CD4-positive, alpha-beta T cell treated with Interleukin-12 subunit alpha and Interleukin-12 subunit beta, for 1 hour (primary cell): ENCODE measurements around the gene TPRN.
A peak's percentile ranks its signal among the peaks of the same experiment; 100 is the strongest.

Source experiments
- DNase-seq: peaks from one replicate; pipeline ENCODE4 v3.0.0-alpha.2; 2020

Gene TPRN

GRCh38 chr9:137205126-137206069, 4.9 kb upstream of the TPRN start, which contains the start of the genes NDOR1 and TMEM203:
TSS of gene NDOR1 (plus strand) at chr9:137205700. CDS start at chr9:137205778, 78 bp downstream.
TSS of gene TMEM203 (minus strand) at chr9:137205648. CDS start at chr9:137205414, 234 bp downstream.
- peak; percentile 92 for DNase-seq

- no peak for DNase-seq
These were observed 4.2 kb upstream of the TPRN start for GRCh38 chr9:137204731-137205125.

DNA sequence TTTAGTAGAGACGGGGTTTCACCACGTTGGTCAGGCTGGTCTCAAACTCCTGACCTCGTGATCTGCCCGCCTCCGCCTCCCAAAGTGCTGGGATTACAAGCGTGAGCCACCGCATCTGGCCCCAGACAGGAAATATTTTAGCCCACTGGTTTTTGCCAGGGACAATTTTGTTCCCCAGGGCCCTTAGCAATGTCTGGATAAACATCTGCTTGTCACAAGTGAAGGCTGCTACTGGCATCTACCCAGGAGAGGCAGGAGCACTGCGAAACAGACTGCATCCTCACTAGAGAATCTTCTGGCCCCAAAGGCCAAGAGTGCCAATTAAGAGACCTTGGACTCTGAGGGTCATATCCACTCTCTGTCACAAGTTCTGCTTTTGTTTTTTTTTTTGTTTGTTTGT, 2.4 kb upstream of the TPRN start:
- DNase-seq = no peak

DNA sequence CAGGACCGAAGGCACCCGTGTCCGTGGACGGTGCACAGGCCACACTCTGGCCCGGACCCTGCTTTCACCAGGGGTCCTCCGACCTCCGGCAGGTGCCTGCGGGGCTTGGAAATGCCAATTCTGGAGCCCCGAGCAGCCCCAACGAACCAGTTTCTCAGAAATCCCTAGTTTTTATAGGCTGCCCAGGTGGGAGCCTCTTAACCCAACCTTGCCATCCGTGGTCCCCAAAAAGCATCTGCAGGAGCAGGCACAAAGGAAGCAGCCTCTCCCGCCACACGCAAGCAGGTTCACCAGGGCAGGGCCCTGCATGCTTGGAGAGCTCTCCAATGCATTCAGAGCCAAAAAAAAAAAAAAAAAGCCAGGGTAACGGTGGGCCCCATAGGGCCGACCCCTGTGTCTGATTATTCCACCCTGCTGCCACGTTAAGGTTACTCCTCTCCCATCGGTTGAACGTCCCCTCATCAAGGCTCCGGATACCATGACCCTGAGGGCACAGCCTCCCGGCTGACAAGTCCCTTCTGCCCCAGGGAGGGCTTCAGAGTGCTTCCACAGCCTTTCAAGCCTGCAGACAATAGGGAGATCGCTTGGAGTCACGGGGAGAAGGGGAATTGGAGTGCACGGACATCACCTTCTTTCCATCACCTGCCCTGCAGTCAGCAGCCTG, 796 bp upstream of the TPRN start:
- no peak for DNase-seq

DNA sequence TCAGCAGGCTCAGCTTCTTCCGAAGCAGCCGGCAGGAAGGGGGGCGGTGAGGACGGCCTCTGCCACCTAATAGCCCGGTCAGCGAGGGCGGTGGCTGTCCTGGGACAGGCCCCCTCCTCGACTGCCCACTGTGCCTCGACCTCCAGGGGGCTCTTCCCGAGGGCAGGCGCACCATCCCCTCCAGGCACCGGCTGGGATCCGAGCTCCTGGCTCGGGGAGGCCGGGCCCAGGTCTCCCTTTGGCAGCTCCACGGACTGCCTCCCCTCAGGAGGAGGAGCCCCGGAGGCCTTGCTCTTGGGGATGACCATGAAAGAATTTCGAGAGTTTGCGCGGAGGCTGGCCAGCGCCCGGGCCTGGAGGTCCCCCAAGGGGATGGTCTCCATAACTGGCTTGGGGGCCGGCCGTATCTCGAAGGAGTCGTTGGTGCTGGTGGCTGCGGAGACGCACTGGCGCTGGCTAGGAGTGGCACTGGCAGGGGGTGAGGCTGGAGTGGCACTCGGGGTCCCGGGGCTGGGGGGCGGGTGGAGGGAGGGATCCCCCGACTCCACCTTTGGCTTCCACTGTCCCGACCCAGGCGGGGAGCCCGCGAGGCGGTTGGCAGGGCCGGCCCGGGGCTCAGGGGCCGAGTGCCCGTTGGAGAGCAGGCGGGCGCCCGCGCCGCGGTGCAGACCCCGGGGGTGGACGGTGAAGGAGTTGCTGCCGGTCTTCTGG, 975 bp downstream of the TPRN start:
- DNase-seq = no peak

DNA sequence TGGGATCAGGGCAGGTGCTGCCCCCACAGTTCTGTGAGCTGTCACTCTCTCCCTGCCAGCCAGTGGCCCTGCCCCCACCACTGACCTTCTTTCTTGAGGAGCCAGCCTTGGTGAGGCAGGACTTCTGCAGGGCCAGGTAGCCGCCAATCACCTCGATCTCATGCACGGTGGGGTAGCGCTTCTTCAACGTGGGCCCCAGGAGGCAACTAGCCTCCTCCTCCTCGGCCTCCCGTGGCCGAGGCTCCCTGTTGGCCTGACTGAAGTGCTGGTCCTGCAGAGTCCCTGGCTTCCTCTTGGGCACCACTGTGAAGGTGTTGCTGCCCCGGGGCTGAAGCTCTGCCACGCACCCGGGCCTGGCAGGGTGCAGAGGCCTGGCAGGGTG, 1.6 kb downstream of the TPRN start:
- no peak for DNase-seq

GRCh38 chr9:137198051-137198901, 2.3 kb downstream of the TPRN start:
- no peak for DNase-seq

DNA sequence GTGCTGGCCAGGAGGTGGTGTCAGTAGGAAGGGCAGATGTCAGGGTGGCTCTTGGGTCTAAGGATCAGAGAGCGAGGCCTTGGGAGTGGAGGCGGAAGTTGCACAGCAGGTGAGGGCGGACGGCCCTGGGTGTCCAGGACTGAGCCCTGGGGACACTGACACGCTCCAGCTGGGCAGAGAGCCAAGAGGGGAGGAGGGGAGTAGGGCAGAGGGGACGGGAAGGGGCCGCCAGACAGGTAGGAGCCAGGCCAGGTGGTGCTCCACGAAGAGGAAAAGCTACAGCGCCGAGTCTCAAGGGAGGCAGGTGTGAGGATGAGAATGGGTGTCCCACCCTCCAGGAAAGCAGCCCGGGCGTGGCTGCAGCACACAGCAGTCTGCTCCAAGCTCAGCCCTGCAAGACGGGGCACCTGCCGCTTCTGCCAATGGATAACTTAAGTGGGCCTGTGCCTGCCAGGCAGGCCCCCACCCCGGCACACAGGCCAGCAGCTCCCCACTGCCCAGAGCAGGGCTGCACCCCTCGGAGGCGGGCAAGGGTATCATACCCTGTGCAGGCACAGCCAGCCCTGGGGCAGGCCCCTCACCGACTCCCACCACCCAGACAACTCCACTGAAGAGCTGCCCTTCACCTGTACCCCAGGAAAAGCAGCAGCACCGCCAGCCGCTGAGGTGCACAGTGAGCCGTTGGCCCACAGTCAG, 4.9 kb downstream of the TPRN start:
- no peak for DNase-seq

DNA sequence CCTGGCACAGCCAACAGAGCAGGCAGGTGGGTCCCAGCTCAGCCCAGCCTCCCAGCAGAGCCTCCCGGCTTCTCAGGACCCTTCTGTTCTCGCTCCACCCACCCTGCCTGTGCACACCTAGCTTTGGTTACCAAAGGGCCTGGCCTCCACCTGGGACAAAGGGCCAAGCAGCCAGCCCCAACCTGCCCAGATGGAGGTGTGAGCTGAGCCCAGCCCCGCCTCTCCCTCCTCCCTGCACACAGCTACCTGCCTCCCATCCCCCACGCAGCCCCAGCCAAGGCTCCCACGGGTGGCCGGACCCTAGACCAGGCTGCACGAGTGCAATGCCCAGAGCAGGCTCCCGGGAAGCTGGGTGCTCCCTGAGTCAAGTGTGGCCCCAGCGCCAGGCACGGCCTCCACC, 5.6 kb downstream of the TPRN start:
- DNase-seq = no peak

- DNase-seq = no peak
These were observed 6.2 kb downstream of the TPRN start for GRCh38 chr9:137194388-137194787.

DNA sequence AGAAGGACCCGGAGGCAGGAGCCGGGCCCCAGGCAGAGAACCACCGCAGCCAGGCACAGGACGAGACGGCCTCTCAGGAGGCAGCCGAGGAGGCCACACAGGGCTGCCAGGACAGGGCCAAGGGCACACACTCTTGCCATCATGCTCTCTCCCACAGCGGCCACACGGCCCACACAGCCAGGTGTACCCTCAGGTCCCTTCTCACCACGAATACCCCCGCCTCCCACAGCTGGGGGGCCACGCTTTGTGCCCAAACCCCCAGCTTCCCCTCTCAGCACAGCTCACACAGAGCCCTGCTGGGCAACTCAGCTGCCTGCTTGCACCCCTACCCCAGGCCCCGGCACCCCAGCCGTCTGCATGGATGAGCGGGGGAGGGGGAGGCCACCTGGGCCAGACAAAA, 6.8 kb downstream of the TPRN start:
- DNase-seq = no peak

DNA sequence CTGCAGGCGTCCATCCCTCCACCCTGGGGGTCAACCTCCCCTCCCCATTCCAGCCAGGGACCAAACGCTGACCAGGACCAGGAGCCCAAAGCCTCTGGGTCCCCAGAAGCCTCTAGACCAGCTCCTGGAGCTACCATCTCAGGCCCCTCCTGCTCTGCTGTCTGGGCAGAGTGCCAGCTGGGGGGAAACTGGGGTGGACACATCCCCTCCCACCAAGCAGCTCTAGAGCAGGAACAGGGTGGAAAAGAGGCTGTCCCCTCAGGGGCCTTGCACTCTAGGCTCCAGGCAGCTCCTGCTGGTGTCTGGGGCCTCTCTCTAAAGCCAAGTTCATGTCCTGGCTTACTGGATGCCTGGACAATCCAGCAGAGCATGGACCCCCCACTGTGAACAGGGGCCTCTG, 7.7 kb downstream of the TPRN start:
- DNase-seq = no peak

DNA sequence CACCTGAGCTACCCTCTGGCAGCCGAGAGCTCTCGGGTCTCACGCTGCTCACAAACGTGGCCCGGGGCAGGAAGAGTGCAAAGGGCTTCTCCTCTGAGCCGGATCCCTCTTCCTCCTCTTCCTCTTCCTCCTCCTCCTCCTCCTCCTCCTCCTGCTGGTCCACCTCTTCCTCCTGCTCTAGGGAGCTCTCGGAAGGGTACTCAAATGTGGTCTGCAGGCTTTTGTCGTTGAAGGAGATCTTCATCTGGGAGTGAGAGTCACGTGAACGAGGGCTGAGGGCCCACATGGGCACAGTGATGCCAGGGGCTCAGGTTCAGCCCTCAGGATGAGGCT, 8.1 kb downstream of the TPRN start:
- DNase-seq = no peak

DNA sequence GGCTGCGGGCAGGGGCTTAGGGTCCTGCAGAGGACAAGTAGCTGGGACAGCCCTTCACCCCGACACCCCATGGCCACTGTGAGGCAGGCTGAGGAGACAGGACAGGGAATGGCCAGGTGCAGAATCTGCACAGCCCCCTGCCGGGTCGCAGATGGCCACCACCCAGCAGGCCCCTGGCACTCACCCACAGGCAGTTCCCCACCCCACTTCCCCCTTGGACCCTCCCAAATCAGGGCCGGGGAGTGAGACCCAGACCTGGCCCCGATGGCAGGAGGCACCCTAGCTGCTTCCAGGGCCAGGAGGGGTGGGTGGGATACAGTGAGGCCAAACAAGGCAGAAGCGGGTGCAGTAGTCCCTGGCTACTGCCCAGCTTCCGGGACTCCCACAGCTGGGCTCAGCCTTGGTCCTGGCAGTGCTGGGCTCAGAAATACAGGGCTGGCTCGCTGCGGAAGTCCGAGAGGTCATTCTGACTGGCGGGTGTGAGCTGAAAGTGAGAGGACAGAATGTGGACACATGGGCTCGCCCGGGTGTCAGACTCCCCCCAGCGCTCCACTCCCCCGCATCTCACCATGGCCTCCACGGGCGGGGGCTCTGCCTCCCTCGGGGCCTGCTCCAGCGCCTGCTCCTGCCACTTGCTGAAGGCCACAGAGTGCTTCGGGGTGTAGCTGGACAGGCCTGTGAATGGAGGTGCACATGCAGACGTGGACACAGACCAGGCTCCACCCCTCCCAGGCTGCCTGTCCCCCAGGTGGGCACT, 8.7 kb downstream of the TPRN start:
- DNase-seq = no peak

DNA sequence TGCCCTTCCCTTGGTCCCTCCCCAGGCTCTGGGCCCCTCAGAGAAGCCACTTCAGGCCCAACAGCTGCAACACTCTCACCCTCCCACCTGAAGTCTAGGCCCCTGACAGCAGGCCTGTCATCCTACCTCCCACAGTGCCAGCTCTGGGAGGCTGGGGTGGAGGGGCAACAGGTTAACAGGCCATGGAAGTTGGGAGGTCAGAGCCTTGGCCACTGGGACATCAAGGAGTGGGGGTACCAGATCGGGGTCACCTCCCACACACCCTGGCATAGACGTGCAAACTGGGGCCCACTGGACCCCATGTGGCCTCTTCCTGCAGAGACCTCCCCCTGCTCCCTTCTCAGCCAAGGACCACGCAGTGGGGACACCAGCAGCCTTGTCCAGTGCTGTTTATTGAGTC, 9.3 kb downstream of the TPRN start:
- no peak for DNase-seq

GRCh38 chr9:137190315-137190856, 10.2 kb downstream of the TPRN start:
- DNase-seq = no peak

DNA sequence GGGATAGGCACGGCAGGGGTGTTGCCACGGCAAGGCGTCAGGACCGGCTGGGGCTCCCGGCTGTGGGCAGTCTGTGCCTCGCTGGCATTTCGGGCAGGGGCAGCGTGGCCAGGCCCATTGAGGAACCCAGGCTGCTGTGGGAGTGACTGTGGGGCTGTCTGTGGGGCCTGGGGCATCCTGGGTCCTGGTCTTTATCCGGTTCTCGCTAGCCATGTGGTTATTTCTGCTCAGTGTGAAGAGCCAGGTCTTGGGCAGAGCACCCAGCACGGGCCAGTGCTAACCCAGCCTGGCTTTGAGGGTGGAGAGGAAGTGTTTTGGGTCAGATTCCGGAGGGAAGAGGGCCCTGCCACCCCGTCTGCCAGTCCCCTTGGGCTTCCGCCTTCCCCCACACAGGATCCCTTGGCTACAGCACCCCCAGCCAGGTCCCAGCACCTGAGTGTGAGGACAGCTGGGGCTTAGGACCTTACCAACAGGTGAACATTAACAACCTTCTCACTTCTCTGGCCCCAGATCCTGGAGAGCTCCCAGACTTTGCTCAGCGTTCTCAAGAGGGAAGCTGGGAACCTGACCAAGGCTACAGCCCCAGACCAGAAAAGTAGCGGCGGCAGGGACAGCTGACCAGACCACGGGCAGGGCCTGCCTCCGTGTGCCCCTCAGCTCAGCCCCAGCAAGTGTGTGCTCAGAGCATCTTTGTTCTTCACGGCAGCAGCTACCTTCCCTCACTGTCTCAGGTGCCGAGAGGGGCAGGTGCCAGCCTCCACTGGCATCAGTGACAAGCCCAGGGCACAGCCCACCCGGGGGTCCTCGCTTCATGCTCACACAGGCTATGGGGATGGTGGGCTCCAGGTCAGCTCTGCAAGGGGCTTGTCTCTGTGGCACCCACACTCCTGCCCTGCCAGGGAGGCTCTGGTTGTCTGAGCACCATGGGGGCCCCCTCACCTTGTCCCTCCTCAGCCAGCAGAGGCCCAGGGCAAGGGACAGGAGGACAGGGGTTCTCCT, 10.9 kb downstream of the TPRN start:
- no peak for DNase-seq

DNA sequence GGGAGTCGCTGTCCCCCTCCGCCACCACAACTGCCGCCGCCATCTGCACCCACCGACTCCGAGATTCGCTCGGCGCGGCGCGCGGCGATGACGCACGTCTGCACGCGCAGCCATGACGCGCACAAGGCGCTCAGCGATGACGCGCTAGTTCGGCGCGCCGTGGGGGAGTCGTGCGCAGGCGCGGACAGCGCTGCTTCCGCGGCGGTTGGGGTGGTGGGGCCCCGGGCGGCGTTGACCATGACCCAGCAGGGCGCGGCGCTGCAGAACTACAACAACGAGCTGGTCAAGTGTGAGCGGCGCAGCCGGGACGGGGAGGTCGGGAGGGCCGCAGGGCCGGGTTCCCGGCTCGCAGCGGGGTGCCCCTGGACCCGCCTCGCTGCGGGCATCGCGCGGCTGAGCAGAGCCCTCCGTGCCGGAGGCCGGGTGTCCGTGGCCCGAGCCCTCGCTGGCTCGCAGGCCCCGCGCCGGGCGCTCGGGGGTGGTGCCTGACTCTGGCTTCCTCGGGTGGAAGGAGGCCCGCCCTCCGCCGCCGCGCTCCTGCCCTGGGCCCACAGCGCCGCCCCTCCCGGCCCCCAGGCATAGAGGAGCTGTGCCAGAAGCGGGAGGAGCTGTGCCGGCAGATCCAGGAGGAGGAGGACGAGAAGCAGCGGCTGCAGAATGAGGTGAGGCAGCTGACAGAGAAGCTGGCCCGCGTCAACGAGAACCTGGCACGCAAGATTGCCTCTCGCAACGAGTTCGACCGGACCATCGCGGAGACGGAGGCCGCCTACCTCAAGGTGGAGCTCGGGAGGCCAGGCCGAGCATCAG, 11.8 kb downstream of the TPRN start, which contains the start of the genes ANAPC2 and SSNA1:
Gene ANAPC2, minus strand, starts transcription at position 71 of the 807 bp plus-strand sequence. Its CDS starts 28 bp downstream, at position 43.
Gene SSNA1, plus strand, starts transcription at position 187 of the 807 bp plus-strand sequence. Its CDS starts 51 bp downstream, at position 238.
- DNase-seq = peak; percentile 94
